Nephron progenitor cell (in vitro differentiated cells): ENCODE data around the gene ARMC9.

ENCODE experiments used
- DNase-seq: peaks from one replicate; pipeline ENCODE4 v3.0.0; 2021
- H3K27ac Mint-ChIP-seq: 2 replicates; pipeline ENCODE4 v1.8.0; 2021; ENCODE audit warnings: mild to moderate bottlenecking, moderate library complexity, mixed read lengths
- H3K27me3 Mint-ChIP-seq: 2 replicates; pipeline ENCODE4 v1.8.0; 2021; ENCODE audit warnings: mild to moderate bottlenecking, low read depth, mixed read lengths; ENCODE audit not compliant: poor library complexity
- H3K36me3 Mint-ChIP-seq: 2 replicates; pipeline ENCODE4 v1.8.0; 2021; ENCODE audit warnings: low read depth, mixed read lengths
- H3K4me1 Mint-ChIP-seq: 2 replicates; pipeline ENCODE4 v1.8.0; 2021; ENCODE audit warnings: mixed read lengths
- H3K4me3 Mint-ChIP-seq: 2 replicates; pipeline ENCODE4 v1.8.0; 2021; ENCODE audit warnings: mild to moderate bottlenecking, moderate library complexity, mixed read lengths
- H3K9me3 Mint-ChIP-seq: 2 replicates; pipeline ENCODE4 v1.8.0; 2021; ENCODE audit warnings: mild to moderate bottlenecking, moderate library complexity, mixed read lengths
- TF ChIP-seq, protein P1 (sequence below): fragments of 200-600 bp; sonication (generic); IDR thresholded peaks from 2 replicates; pipeline ENCODE4 v1.5.0; 2021; ENCODE audit warnings: antibody characterized with exemption

Gene ARMC9

DNA sequence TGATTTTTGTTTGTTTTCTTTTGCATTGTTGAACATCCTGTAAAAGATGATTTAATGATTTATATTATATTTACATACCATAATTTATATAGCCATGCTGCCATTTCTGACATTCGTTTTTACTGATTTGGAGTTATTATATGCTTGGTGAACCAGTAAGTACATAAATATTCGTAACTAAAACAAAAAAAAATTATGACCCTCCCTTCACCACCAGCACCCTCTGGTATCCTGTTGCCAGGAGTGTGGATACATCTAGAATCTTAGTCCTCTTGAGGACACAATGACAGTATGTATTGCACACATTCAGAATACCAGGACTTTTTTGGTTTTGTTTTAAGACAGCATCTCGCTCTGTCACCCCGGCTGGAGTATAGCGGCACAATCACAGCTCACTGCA lies 153.2 kb downstream of the ARMC9 start:
- Mint-ChIP-seq H3K27ac (no peak overlapping the region), H3K4me1 (peaks cover 14% of the 10 kb centered on the region), H3K27me3 (no peaks in the 10 kb centered on the region), H3K36me3 (peaks cover 35% of the 10 kb centered on the region), H3K9me3 (no peaks in the 10 kb centered on the region), H3K4me3 (no peak overlapping the region)
- TF ChIP-seq, protein P1, sequence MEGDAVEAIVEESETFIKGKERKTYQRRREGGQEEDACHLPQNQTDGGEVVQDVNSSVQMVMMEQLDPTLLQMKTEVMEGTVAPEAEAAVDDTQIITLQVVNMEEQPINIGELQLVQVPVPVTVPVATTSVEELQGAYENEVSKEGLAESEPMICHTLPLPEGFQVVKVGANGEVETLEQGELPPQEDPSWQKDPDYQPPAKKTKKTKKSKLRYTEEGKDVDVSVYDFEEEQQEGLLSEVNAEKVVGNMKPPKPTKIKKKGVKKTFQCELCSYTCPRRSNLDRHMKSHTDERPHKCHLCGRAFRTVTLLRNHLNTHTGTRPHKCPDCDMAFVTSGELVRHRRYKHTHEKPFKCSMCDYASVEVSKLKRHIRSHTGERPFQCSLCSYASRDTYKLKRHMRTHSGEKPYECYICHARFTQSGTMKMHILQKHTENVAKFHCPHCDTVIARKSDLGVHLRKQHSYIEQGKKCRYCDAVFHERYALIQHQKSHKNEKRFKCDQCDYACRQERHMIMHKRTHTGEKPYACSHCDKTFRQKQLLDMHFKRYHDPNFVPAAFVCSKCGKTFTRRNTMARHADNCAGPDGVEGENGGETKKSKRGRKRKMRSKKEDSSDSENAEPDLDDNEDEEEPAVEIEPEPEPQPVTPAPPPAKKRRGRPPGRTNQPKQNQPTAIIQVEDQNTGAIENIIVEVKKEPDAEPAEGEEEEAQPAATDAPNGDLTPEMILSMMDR: no peak
- no peak for DNase-seq

DNA sequence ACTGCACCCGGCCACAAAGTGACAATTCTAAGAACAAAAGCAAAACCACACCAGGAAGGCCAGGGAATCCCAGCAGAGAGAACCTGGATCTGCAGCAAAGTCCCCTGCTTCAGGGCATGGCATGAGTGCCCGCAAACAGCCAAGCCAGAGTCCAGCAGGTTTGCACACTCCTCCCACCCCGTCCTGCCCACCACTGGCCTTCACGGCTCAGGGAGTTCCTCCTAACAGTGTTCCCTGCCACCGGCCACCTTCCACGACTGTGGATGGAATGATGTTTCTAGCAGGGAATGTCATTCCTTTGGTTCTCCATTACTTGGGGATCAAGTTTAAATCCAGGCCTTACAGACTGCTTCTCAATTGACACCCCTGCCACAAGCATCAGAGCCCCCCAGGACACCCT lies 155.0 kb downstream of the ARMC9 start:
- no peaks in the 10 kb centered on the region for H3K9me3 Mint-ChIP-seq
- H3K27me3 Mint-ChIP-seq: no peaks in the 10 kb centered on the region
- H3K4me3 Mint-ChIP-seq: no peak overlapping the region
- no peak for DNase-seq
- peaks cover 19% of the 10 kb centered on the region for H3K36me3 Mint-ChIP-seq
- peaks cover 19% of the 10 kb centered on the region for H3K4me1 Mint-ChIP-seq
- no peak overlapping the region for H3K27ac Mint-ChIP-seq
- TF ChIP-seq, protein P1: no peak

DNA sequence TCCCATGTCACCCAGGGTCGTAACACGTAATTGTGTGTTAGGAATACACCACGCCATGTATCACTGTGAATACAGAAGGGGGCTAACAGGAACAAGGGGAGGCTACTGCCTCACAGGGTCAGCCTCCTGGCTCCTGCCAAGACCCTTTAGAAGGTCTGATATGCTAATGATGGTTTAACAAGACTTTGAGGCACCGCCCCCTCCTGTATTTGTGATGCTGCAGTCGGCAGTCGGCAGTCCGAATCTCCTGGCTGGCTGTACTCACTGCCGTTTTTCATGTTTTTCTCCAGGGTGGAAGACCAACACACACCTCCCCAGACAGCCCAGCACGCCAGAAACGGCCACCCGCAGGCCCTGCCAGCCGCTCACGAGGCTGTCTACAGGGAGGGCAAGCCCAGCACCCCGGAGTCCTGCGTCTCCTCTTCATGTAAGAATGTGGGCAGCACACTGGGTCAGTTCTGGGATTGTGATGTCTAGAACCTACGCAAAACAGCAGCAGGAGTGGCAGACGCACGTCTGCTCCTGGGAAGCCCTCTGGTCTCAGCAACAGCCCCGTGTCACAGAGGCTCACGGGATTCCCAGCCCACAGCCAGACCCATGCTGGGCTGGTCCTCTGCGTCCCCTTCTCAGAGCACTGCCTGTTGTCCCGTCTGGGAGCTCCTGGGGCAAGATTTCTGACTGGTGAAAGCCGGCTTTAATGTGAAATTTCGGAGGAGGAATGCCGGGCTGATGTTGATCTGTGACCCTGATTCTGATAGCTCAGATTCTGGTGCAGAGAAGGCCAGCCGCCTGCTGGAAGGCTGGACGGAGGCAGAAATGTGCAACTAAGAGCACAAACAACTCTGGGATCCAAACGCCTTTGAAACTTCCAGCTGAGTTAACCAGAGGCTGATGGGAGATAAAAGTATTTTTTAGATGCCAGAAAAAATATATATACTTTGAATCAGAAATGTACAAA lies 157.4 kb downstream of the ARMC9 start:
- Mint-ChIP-seq H3K4me3 (no peak overlapping the region), H3K36me3 (peaks cover 11% of the 10 kb centered on the region), H3K4me1 (peaks cover 25% of the 10 kb centered on the region), H3K27ac (peak overlapping the region; percentile 49), H3K9me3 (no peaks in the 10 kb centered on the region), H3K27me3 (no peaks in the 10 kb centered on the region)
- no peak for DNase-seq
- TF ChIP-seq, protein P1: no peak

DNA sequence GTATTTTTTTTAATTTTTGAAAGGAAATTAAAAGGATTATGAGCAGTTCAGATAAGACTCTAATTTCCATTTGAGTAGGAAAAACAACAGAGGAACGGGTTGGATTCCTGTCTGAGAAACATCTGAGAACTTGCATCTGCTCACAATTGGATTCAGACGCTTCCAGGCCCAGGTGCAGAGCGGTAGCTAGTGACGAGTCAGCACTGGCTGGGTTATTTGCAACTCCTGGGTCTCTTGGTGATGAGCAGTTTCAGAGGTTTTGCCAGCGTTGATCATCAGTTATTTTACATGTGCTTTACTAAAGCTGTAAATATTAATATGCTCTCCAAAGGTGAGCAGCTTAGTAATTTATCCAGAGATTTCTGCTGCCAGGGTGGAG lies 158.0 kb downstream of the ARMC9 start:
- no peaks in the 10 kb centered on the region for H3K9me3 Mint-ChIP-seq
- TF ChIP-seq, protein P1: no peak
- peaks cover 15% of the 10 kb centered on the region for H3K36me3 Mint-ChIP-seq
- H3K27me3 Mint-ChIP-seq: no peaks in the 10 kb centered on the region
- no peak overlapping the region for H3K4me3 Mint-ChIP-seq
- no peak overlapping the region for H3K27ac Mint-ChIP-seq
- peaks cover 25% of the 10 kb centered on the region for H3K4me1 Mint-ChIP-seq
- no peak for DNase-seq

DNA sequence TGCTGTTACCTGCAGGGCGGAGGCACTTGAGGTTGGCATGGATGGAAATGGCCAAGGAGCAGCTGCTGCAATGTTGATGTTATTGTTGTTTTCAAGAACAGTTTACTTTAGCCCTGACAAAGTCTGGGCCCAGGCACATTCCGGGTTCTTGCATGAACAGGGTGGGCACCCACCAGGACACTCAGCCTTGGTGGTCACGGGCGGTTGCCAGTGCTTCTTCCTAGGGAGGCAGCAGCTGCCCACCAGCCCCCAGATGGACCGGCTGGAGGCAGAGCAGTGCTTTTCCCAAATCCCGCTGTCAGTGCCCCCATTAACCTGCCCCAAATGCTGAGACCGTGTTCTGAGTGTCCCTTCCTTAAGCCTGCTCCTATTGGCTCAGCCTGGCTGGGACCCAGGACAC lies 158.6 kb downstream of the ARMC9 start:
- DNase-seq: no peak
- peaks cover 31% of the 10 kb centered on the region for H3K4me1 Mint-ChIP-seq
- no peak overlapping the region for H3K27ac Mint-ChIP-seq
- H3K36me3 Mint-ChIP-seq: peaks cover 15% of the 10 kb centered on the region
- TF ChIP-seq, protein P1: no peak
- H3K9me3 Mint-ChIP-seq: no peaks in the 10 kb centered on the region
- H3K4me3 Mint-ChIP-seq: no peak overlapping the region
- H3K27me3 Mint-ChIP-seq: no peaks in the 10 kb centered on the region

DNA sequence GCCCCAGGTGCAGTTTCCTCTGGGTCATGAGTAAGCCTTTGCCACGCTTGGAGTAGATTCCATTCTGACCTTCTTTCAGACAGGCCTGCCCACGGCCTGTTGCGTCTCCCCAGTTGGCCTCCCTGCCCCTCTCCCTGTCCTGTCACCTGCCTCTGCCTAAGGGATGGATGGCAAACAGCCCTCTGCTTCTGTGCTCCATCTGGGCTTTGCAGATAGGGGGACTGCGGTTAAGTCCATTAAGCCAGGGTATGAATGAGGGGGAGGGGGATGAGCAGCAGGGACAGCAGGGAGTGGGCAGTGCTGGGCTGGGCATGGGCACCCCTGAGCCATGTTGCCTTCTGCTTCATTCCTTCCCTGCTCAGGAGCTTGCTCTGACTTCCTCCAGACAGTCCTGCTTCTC lies 159.5 kb downstream of the ARMC9 start:
- peaks cover 40% of the 10 kb centered on the region for H3K4me1 Mint-ChIP-seq
- TF ChIP-seq, protein P1: no peak
- no peaks in the 10 kb centered on the region for H3K9me3 Mint-ChIP-seq
- DNase-seq: no peak
- no peak overlapping the region for H3K4me3 Mint-ChIP-seq
- H3K27me3 Mint-ChIP-seq: no peaks in the 10 kb centered on the region
- H3K27ac Mint-ChIP-seq: no peak overlapping the region
- H3K36me3 Mint-ChIP-seq: peaks cover 15% of the 10 kb centered on the region
